CD4-positive, alpha-beta T cell (primary cell): Measurements from ENCODE around the gene METTL1. TPM values are rescaled to one million over a fixed set of nuclear protein-coding genes. Genes with fewer than 3 reads are reported as not detected.

ENCODE experiments used
- ATAC-seq: fragments of 200-7000 bp; cut with Tn5 transposase; one replicate; pipeline ENCODE4 v1.10.0; 2022; ENCODE audit warnings: mild to moderate bottlenecking; ENCODE audit not compliant: poor library complexity
- CTCF ChIA-PET: fragments of 350-600 bp; sonication (Branson Sonifier 250); formaldehyde crosslinking; loops from one replicate; lab custom pipeline; 2021; ENCODE audit warnings: antibody characterized with exemption, inconsistent platforms; lab: Charles Lee
- POLR2A ChIA-PET: fragments of 350-600 bp; sonication (Branson Sonifier 250); formaldehyde crosslinking; loops from one replicate; lab custom pipeline; 2021; ENCODE audit warnings: antibody characterized with exemption, inconsistent platforms; lab: Charles Lee
- DNase-seq, 14 experiments: peaks; one replicate each; pipeline ENCODE4 v3.0.0-alpha.2; 2013 to 2020; ENCODE audit warnings: mixed read lengths in 2 of 14
- H3K27ac ChIP-seq, 2 donors: one replicate each; pipeline versions ENCODE4 v1.5.1 to v1.7.0; 2013; ENCODE audit warnings: low read length in 2 of 2, low read depth in 1 of 2, mild to moderate bottlenecking in 1 of 2
- H3K27me3 ChIP-seq, 2 experiments: 1 replicate in 1 of 2; 2 replicates in 1 of 2; pipeline versions ENCODE4 v1.6.1 to v1.7.0; 2013; ENCODE audit warnings: low read length in 2 of 2, control low read depth in 1 of 2, mild to moderate bottlenecking in 1 of 2, moderate library complexity in 1 of 2; ENCODE audit not compliant: insufficient read depth in 2 of 2, control insufficient read depth in 1 of 2
- H3K36me3 ChIP-seq: one replicate; pipeline ENCODE4 v1.6.1; 2013; ENCODE audit warnings: low read length, control low read depth; ENCODE audit not compliant: insufficient read depth
- H3K4me1 ChIP-seq: one replicate; pipeline ENCODE4 v1.6.1; 2013; ENCODE audit warnings: low read length, control low read depth; ENCODE audit not compliant: insufficient read depth
- H3K4me3 ChIP-seq: one replicate; pipeline ENCODE4 v1.5.1; 2013; ENCODE audit warnings: mild to moderate bottlenecking, low read length, moderate library complexity
- H3K9me3 ChIP-seq, 2 experiments: 1 replicate in 1 of 2; 2 replicates in 1 of 2; pipeline versions ENCODE4 v1.6.1 to v1.7.0; 2013; ENCODE audit warnings: low read length in 2 of 2, mild to moderate bottlenecking in 2 of 2, control low read depth in 1 of 2, moderate library complexity in 1 of 2; ENCODE audit not compliant: control insufficient read depth in 1 of 2, insufficient read depth in 1 of 2
- H3K27ac Mint-ChIP-seq: one replicate; pipeline ENCODE4 v1.8.0; 2020; ENCODE audit warnings: mixed read lengths
- H3K27me3 Mint-ChIP-seq: one replicate; pipeline ENCODE4 v1.8.0; 2021; ENCODE audit warnings: mixed read lengths
- H3K36me3 Mint-ChIP-seq: one replicate; pipeline ENCODE4 v1.8.0; 2021; ENCODE audit warnings: low read depth, mixed read lengths
- H3K4me1 Mint-ChIP-seq: one replicate; pipeline ENCODE4 v1.8.0; 2021; ENCODE audit warnings: low read depth, mixed read lengths
- H3K4me3 Mint-ChIP-seq: one replicate; pipeline ENCODE4 v1.8.0; 2020; ENCODE audit warnings: mild to moderate bottlenecking, mixed read lengths
- H3K9me3 Mint-ChIP-seq: one replicate; pipeline ENCODE4 v1.8.0; 2020; ENCODE audit warnings: mixed read lengths
- CTCF ChIP-seq: fragments of 200-600 bp; IDR thresholded peaks from one replicate; pipeline ENCODE4 v1.8.0; 2022; ENCODE audit warnings: antibody characterized with exemption, mild to moderate bottlenecking
- intact Hi-C, 2 experiments: fragments of 100-400 bp; cut with DNase I in 1 of 2; cut with micrococcal nuclease in 1 of 2; formaldehyde crosslinking; loops; one replicate each; pipeline versions ENCODE4 v1.15.1 to v1.9.0; 2023 to 2025; cut with DNase I, micrococcal nuclease
- total RNA-seq, 174 experiments: library from RNA in 2 of 174; stranded (reverse) in 2 of 174; gene quantifications; one replicate each; pipeline ENCODE4 v1.2.3 and lab custom pipeline; 2021 to 2026

The METTL1 gene
- total RNA-seq, 2 experiments from 2014 or later, result 9.3 to 12.0 TPM

GRCh38 chr12:57750561-57751431 lies 21.1 kb downstream of the METTL1 start:
- Mint-ChIP-seq H3K27me3 (no peaks in the 10 kb centered on the region), H3K27ac (peak overlapping the region; percentile 87), H3K4me1 (peaks cover 62% of the 10 kb centered on the region), H3K9me3 (no peaks in the 10 kb centered on the region), H3K36me3 (peaks cover 51% of the 10 kb centered on the region), H3K4me3 (peak overlapping the region; percentile 89)
- CTCF ChIA-PET, result no interaction called here
- peaks cover 38% of the 10 kb centered on the region for H3K36me3 ChIP-seq
- H3K27ac ChIP-seq, result peak overlapping the region in 1 of 2 donors; percentile 78
- no peaks in the 10 kb centered on the region for H3K9me3 ChIP-seq
- H3K4me1 ChIP-seq, result peaks cover 49% of the 10 kb centered on the region
- intact Hi-C loops, result loop anchor here (5.0 kb wide), 3 partner anchors 97 to 273 kb away; partner anchors contain the start of genes ARHGAP9 (in 1 of the 2), CTDSP2 (in 1 of the 2), DDIT3 (in 1 of the 2) and MBD6 (in 1 of the 2)
- no peak for TF ChIP-seq CTCF
- peak in 1 of 14 experiments; percentile 33 for DNase-seq
- POLR2A ChIA-PET, result interaction anchor here (0.6 to 1.2 kb wide), 4 partner anchors 10 to 1786 kb away, joined by 3 to 4 read pairs (median 3); partner anchors contain the start of genes EEF1AKMT3 and METTL1
- H3K27me3 ChIP-seq, result no peaks in the 10 kb centered on the region
- no peak for ATAC-seq
- peak overlapping the region; percentile 66 for H3K4me3 ChIP-seq

- no peaks in the 10 kb centered on the region for H3K27me3 Mint-ChIP-seq
- ChIA-PET CTCF (interaction anchor here (2.1 kb wide), 1 partner anchor 8 kb away, joined by 6 read pairs; no protein-coding TSS in a partner anchor), POLR2A (no interaction called here)
- H3K4me3 ChIP-seq, result no peak overlapping the region
- peaks cover 56% of the 10 kb centered on the region for H3K4me1 ChIP-seq
- intact Hi-C loops, result no loop called here
- no peaks in the 10 kb centered on the region for H3K9me3 Mint-ChIP-seq
- H3K27ac Mint-ChIP-seq, result no peak overlapping the region
- no peaks in the 10 kb centered on the region for H3K9me3 ChIP-seq
- no peak overlapping the region for H3K27ac ChIP-seq
- H3K4me3 Mint-ChIP-seq, result no peak overlapping the region
- peaks cover 70% of the 10 kb centered on the region for H3K4me1 Mint-ChIP-seq
- peaks cover 38% of the 10 kb centered on the region for H3K36me3 ChIP-seq
- peaks cover 57% of the 10 kb centered on the region for H3K36me3 Mint-ChIP-seq
- TF ChIP-seq CTCF, result no peak
- no peak for DNase-seq
- no peak for ATAC-seq
- H3K27me3 ChIP-seq, result no peaks in the 10 kb centered on the region
Observed at GRCh38 chr12:57749061-57749460, 22.8 kb downstream of the METTL1 start.

- Mint-ChIP-seq H3K4me3 (peak overlapping the region; percentile 94), H3K9me3 (no peaks in the 10 kb centered on the region), H3K4me1 (peaks cover 60% of the 10 kb centered on the region), H3K36me3 (peaks cover 58% of the 10 kb centered on the region), H3K27ac (peak overlapping the region; percentile 94), H3K27me3 (no peaks in the 10 kb centered on the region)
- peaks cover 38% of the 10 kb centered on the region for H3K36me3 ChIP-seq
- H3K27me3 ChIP-seq, result no peaks in the 10 kb centered on the region
- no peaks in the 10 kb centered on the region for H3K9me3 ChIP-seq
- no peak for TF ChIP-seq CTCF
- ATAC-seq (no peak), DNase-seq (no peak)
- ChIA-PET POLR2A (interaction anchor here (2.5 kb wide), 1 partner anchor 9 kb away, joined by 28 read pairs; the partner anchor contains the start of gene MARCHF9), CTCF (interaction anchor here (1.9 to 2.5 kb wide), 2 partner anchors 11 to 13 kb away, joined by 6 to 15 read pairs; no protein-coding TSS in a partner anchor)
- peaks cover 48% of the 10 kb centered on the region for H3K4me1 ChIP-seq
- peak overlapping the region; percentile 84 to 96 for H3K27ac ChIP-seq
- intact Hi-C loops, result no loop called here
- no peak overlapping the region for H3K4me3 ChIP-seq
Observed at GRCh38 chr12:57746025-57746424, 25.9 kb downstream of the METTL1 start.
